GM23338 (cell line): Measurements from ENCODE around the gene NFATC2IP. TPM values are rescaled to one million over a fixed set of nuclear protein-coding genes. Genes with fewer than 3 reads are reported as not detected.

Experiments used
- ATAC-seq: fragments of 200-7000 bp; cut with Tn5 transposase; 3 replicates; pipeline ENCODE4 v1.9.1; 2020
- DNase-seq: peaks from one replicate; pipeline ENCODE4 v3.0.0-alpha.2; 2015; ENCODE audit warnings: low spot score
- H2AFZ ChIP-seq: fragments of 200-600 bp; sonication (generic); 2 replicates; pipeline ENCODE4 v1.8.0; 2016; ENCODE audit warnings: antibody characterized with exemption, mild to moderate bottlenecking, moderate library complexity
- H3F3A ChIP-seq: fragments of 200-600 bp; sonication (generic); replicated peaks from 2 replicates; pipeline ENCODE4 v1.8.0; 2017; ENCODE audit warnings: antibody characterized with exemption, mixed run types, low read depth
- H3K27ac ChIP-seq: fragments of 200-600 bp; sonication (generic); 2 replicates; pipeline ENCODE4 v1.6.1; 2016; ENCODE audit warnings: low read depth
- H3K27me3 ChIP-seq: fragments of 200-600 bp; sonication (generic); 2 replicates; pipeline ENCODE4 v1.8.0; 2016; ENCODE audit warnings: mild to moderate bottlenecking, mixed run types, moderate library complexity; ENCODE audit not compliant: insufficient read depth
- H3K36me3 ChIP-seq: fragments of 200-600 bp; sonication (generic); 2 replicates; pipeline ENCODE4 v1.8.0; 2016; ENCODE audit warnings: mild to moderate bottlenecking; ENCODE audit not compliant: insufficient read depth
- H3K4me1 ChIP-seq: fragments of 200-600 bp; sonication (generic); 2 replicates; pipeline ENCODE4 v1.8.0; 2016; ENCODE audit warnings: mild to moderate bottlenecking, moderate library complexity; ENCODE audit not compliant: insufficient read depth
- H3K4me2 ChIP-seq: fragments of 200-600 bp; sonication (generic); 2 replicates; pipeline ENCODE4 v1.7.1; 2017; ENCODE audit warnings: mixed run types
- H3K4me3 ChIP-seq: fragments of 200-600 bp; sonication (generic); 2 replicates; pipeline ENCODE4 v1.6.1; 2016; ENCODE audit warnings: mixed run types
- H3K79me2 ChIP-seq: fragments of 200-600 bp; sonication (generic); replicated peaks from 2 replicates; pipeline ENCODE4 v1.8.0; 2017; ENCODE audit warnings: mild to moderate bottlenecking; ENCODE audit not compliant: insufficient read depth
- H3K9me2 ChIP-seq: fragments of 200-600 bp; sonication (generic); 2 replicates; pipeline ENCODE4 v1.8.0; 2017; ENCODE audit not compliant: insufficient read depth
- H4K20me1 ChIP-seq: fragments of 200-600 bp; sonication (generic); replicated peaks from 2 replicates; pipeline ENCODE4 v1.8.0; 2017; ENCODE audit warnings: mild to moderate bottlenecking; ENCODE audit not compliant: insufficient read depth
- H3K27ac Mint-ChIP-seq: 2 replicates; pipeline ENCODE4 v1.8.0; 2020; ENCODE audit warnings: inconsistent platforms, mild to moderate bottlenecking, moderate library complexity, mixed read lengths
- H3K27me3 Mint-ChIP-seq: 3 replicates; pipeline ENCODE4 v1.8.0; 2022; ENCODE audit warnings: low read depth, mild to moderate bottlenecking, moderate library complexity, mixed read lengths, inconsistent platforms; ENCODE audit not compliant: insufficient read depth, poor library complexity
- H3K36me3 Mint-ChIP-seq: 3 replicates; pipeline ENCODE4 v1.8.0; 2021; ENCODE audit warnings: low read depth, mild to moderate bottlenecking, inconsistent platforms, moderate library complexity, mixed read lengths
- H3K4me1 Mint-ChIP-seq: 3 replicates; pipeline ENCODE4 v1.8.0; 2020; ENCODE audit warnings: mild to moderate bottlenecking, inconsistent platforms, mixed read lengths
- H3K4me3 Mint-ChIP-seq: 3 replicates; pipeline ENCODE4 v1.8.0; 2021; ENCODE audit warnings: moderate library complexity, mild to moderate bottlenecking, inconsistent platforms, mixed read lengths
- H3K9me3 Mint-ChIP-seq: 3 replicates; pipeline ENCODE4 v1.8.0; 2020; ENCODE audit warnings: moderate library complexity, mild to moderate bottlenecking, inconsistent platforms, mixed read lengths
- CREB1 ChIP-seq: fragments of 250-450 bp; sonication (Bioruptor Pico); IDR thresholded peaks from 2 replicates; pipeline ENCODE4 v1.5.0; 2020; ENCODE audit warnings: low read depth, mild to moderate bottlenecking, moderate library complexity
- EZH2 ChIP-seq: fragments of 200-600 bp; sonication (generic); IDR thresholded peaks from one replicate; pipeline ENCODE4 v1.8.0; 2017; ENCODE audit warnings: antibody characterized with exemption, mild to moderate bottlenecking, low read depth; ENCODE audit not compliant: unreplicated experiment
- EZH2phosphoT487 ChIP-seq: fragments of 200-600 bp; sonication (generic); IDR thresholded peaks from one replicate; pipeline ENCODE4 v1.8.1; 2018; ENCODE audit warnings: antibody characterized with exemption; ENCODE audit not compliant: unreplicated experiment
- JUNB ChIP-seq: IDR thresholded peaks from one replicate; pipeline ENCODE4 v1.6.1; 2016; ENCODE audit warnings: antibody characterized with exemption; ENCODE audit not compliant: unreplicated experiment
- NANOG ChIP-seq: IDR thresholded peaks from 2 replicates; pipeline ENCODE4 v1.6.1; 2016; ENCODE audit warnings: antibody characterized with exemption, borderline replicate concordance
- REST ChIP-seq: IDR thresholded peaks from one replicate; pipeline ENCODE4 v1.6.1; 2018; ENCODE audit warnings: antibody characterized with exemption; ENCODE audit not compliant: unreplicated experiment
- STAT1 ChIP-seq: IDR thresholded peaks from one replicate; pipeline ENCODE4 v1.6.1; 2016; ENCODE audit warnings: antibody characterized with exemption; ENCODE audit not compliant: unreplicated experiment
- ZNF114 ChIP-seq: fragments of 250-450 bp; sonication (Bioruptor Pico); IDR thresholded peaks from 2 replicates; pipeline ENCODE4 v1.5.0; 2020; ENCODE audit warnings: mild to moderate bottlenecking, moderate library complexity
- ZNF331 ChIP-seq: fragments of 250-450 bp; sonication (Bioruptor Pico); IDR thresholded peaks from 2 replicates; pipeline ENCODE4 v1.5.0; 2020; ENCODE audit warnings: low read depth, mild to moderate bottlenecking, moderate library complexity
- polyA plus RNA-seq: library from polyadenylated mRNA; unstranded; fragments of >200 nt; fragmentation: Nextera tagmentation; extraction: Ambion mirVana; gene quantifications from 2 replicates; pipeline ENCODE4 v1.2.1, GENCODE V29; 2016
- total RNA-seq: library from RNA; depleted of rRNA; stranded (reverse); fragments of >200 nt; shearing (Covaris generic); gene quantifications from 2 replicates; pipeline ENCODE4 v1.2.3, GENCODE V29; 2014
- TF ChIP-seq, protein P1 (sequence below), 2 experiments: fragments of 200-600 bp in 1 of 2; sonication (generic) in 1 of 2; conservative IDR thresholded peaks; 2 replicates each; pipeline versions ENCODE4 v1.5.1 to v1.6.1; 2016 to 2017; ENCODE audit warnings: antibody characterized with exemption in 2 of 2, low read depth in 2 of 2, mild to moderate bottlenecking in 2 of 2, moderate library complexity in 1 of 2
- TF ChIP-seq, protein P2 (sequence below): IDR thresholded peaks from 2 replicates; pipeline ENCODE4 v1.6.1; 2016; ENCODE audit warnings: antibody characterized with exemption

The NFATC2IP gene
- total and polyA plus RNA-seq, 2 experiments from 2014 or later: 23.5 to 65.4 TPM

GRCh38 chr16:28958216-28958615 lies 7.5 kb downstream of the NFATC2IP start:
- Mint-ChIP-seq H3K4me3 (no peak overlapping the region), H3K27me3 (peaks cover 3% of the 10 kb centered on the region), H3K4me1 (no peaks in the 10 kb centered on the region), H3K9me3 (no peaks in the 10 kb centered on the region), H3K27ac (no peak overlapping the region), H3K36me3 (peaks cover 83% of the 10 kb centered on the region)
- peaks cover 9% of the 10 kb centered on the region for H3K79me2 ChIP-seq
- H3K27ac ChIP-seq: no peak overlapping the region
- H3K9me2 ChIP-seq: no peaks in the 10 kb centered on the region
- H3K36me3 ChIP-seq: peaks cover 61% of the 10 kb centered on the region
- ATAC-seq: no peak
- H4K20me1 ChIP-seq: peaks cover 15% of the 10 kb centered on the region
- H2AFZ ChIP-seq: no peak overlapping the region
- no peak for DNase-seq
- no peaks in the 10 kb centered on the region for H3F3A ChIP-seq
- no peak overlapping the region for H3K4me2 ChIP-seq
- no peaks in the 10 kb centered on the region for H3K27me3 ChIP-seq
- no peak overlapping the region for H3K4me3 ChIP-seq
- no peaks in the 10 kb centered on the region for H3K4me1 ChIP-seq
- TF ChIP-seq JUNB: no peak
- TF ChIP-seq NANOG: no peak
- TF ChIP-seq ZNF331 (CRISPR knock-in tag): no peak
- no peak for TF ChIP-seq STAT1
- no peak for TF ChIP-seq EZH2

DNA sequence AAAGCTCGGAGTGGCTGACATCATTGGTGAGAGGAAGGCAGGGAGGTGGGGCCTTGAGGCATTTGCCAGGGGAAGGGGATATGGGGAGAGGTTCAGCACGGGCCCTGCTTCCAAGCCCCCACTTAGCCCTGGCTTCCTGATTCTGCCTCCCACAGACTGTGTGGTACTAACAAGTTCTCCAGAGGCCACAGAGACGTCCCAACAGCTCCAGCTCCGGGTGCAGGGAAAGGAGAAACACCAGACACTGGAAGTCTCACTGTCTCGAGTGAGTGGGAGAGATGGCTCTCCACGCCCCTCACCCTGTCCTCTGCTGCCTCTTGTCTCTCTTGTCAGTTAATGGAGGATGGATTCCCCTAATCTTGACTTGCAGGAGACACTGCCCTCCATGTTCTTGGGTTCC lies 8.1 kb downstream of the NFATC2IP start:
- Mint-ChIP-seq H3K9me3 (no peaks in the 10 kb centered on the region), H3K4me1 (no peaks in the 10 kb centered on the region), H3K36me3 (peaks cover 83% of the 10 kb centered on the region), H3K27me3 (peaks cover 3% of the 10 kb centered on the region), H3K27ac (no peak overlapping the region), H3K4me3 (no peak overlapping the region)
- Histone ChIP-seq H3K79me2 (peaks cover 3% of the 10 kb centered on the region; the same call in 1 of the 2 replicates), H3K9me2 (no peaks in the 10 kb centered on the region), H3K36me3 (peaks cover 58% of the 10 kb centered on the region), H2AFZ (no peak overlapping the region), H3F3A (no peaks in the 10 kb centered on the region), H3K4me3 (no peak overlapping the region), H3K27me3 (no peaks in the 10 kb centered on the region), H3K4me2 (no peak overlapping the region), H3K4me1 (no peaks in the 10 kb centered on the region), H3K27ac (no peak overlapping the region), H4K20me1 (peaks cover 15% of the 10 kb centered on the region)
- ATAC-seq (no peak), DNase-seq (no peak)
- no peak for TF ChIP-seq NANOG
- no peak for TF ChIP-seq ZNF331 (CRISPR knock-in tag)
- no peak for TF ChIP-seq JUNB
- TF ChIP-seq REST: no peak
- no peak for TF ChIP-seq CREB1
- TF ChIP-seq, protein P1, sequence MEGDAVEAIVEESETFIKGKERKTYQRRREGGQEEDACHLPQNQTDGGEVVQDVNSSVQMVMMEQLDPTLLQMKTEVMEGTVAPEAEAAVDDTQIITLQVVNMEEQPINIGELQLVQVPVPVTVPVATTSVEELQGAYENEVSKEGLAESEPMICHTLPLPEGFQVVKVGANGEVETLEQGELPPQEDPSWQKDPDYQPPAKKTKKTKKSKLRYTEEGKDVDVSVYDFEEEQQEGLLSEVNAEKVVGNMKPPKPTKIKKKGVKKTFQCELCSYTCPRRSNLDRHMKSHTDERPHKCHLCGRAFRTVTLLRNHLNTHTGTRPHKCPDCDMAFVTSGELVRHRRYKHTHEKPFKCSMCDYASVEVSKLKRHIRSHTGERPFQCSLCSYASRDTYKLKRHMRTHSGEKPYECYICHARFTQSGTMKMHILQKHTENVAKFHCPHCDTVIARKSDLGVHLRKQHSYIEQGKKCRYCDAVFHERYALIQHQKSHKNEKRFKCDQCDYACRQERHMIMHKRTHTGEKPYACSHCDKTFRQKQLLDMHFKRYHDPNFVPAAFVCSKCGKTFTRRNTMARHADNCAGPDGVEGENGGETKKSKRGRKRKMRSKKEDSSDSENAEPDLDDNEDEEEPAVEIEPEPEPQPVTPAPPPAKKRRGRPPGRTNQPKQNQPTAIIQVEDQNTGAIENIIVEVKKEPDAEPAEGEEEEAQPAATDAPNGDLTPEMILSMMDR (conservative IDR thresholded peaks at IDR 0.05; ENCODE audit: low read depth in 2 of 2): no peak
- no peak for TF ChIP-seq EZH2phosphoT487
- TF ChIP-seq EZH2: no peak
- TF ChIP-seq, protein P2, sequence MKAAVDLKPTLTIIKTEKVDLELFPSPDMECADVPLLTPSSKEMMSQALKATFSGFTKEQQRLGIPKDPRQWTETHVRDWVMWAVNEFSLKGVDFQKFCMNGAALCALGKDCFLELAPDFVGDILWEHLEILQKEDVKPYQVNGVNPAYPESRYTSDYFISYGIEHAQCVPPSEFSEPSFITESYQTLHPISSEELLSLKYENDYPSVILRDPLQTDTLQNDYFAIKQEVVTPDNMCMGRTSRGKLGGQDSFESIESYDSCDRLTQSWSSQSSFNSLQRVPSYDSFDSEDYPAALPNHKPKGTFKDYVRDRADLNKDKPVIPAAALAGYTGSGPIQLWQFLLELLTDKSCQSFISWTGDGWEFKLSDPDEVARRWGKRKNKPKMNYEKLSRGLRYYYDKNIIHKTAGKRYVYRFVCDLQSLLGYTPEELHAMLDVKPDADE: no peak
- TF ChIP-seq ZNF114: no peak
